Neural progenitor cell (in vitro differentiated cells): ENCODE data around the gene TMEM154.

Experiments used
- CTCF ChIP-seq: fragments of 200-600 bp; sonication (generic); IDR thresholded peaks from 2 replicates; pipeline ENCODE4 v1.5.1; 2017; ENCODE audit warnings: antibody characterized with exemption, mild to moderate bottlenecking
- EZH2phosphoT487 ChIP-seq: fragments of 200-600 bp; sonication (generic); IDR thresholded peaks from 2 replicates; pipeline ENCODE4 v1.6.1; 2017; ENCODE audit warnings: antibody characterized with exemption

- TF ChIP-seq CTCF (no peak), EZH2phosphoT487 (no peak)
Measured at GRCh38 chr4:152660526-152660925, 19.3 kb downstream of the TMEM154 start.
